OCI-LY1 (cell line): Measurements from ENCODE around the gene EIF1AX.

Source experiments
- H2AFZ ChIP-seq: fragments of 200-600 bp; sonication (generic), shearing (Covaris generic); 2 replicates; pipeline ENCODE4 v1.6.0; 2014; ENCODE audit warnings: antibody characterized with exemption, mild to moderate bottlenecking, low read length
- H3F3A ChIP-seq: fragments of 200-600 bp; sonication (generic), shearing (Covaris generic); 2 replicates; pipeline ENCODE4 v1.6.0; 2014; ENCODE audit warnings: mild to moderate bottlenecking, antibody characterized with exemption, low read length, moderate library complexity; ENCODE audit not compliant: insufficient read depth
- H3K27ac ChIP-seq: fragments of 200-600 bp; sonication (generic); 2 replicates; pipeline ENCODE4 v1.5.1; 2014; ENCODE audit warnings: low read length, mixed run types, mild to moderate bottlenecking, low read depth; ENCODE audit not compliant: poor library complexity, severe bottlenecking
- H3K27me3 ChIP-seq: fragments of 200-600 bp; sonication (generic); 2 replicates; pipeline ENCODE4 v1.6.0; 2014; ENCODE audit warnings: antibody characterized with exemption, mild to moderate bottlenecking, low read length, moderate library complexity; ENCODE audit not compliant: insufficient read depth
- H3K36me3 ChIP-seq: fragments of 200-600 bp; sonication (generic); 2 replicates; pipeline ENCODE4 v1.6.1; 2014; ENCODE audit warnings: mild to moderate bottlenecking, antibody characterized with exemption, low read length, moderate library complexity, mixed read lengths; ENCODE audit not compliant: insufficient read depth
- H3K4me1 ChIP-seq: fragments of 200-600 bp; sonication (generic); 2 replicates; pipeline ENCODE4 v1.5.1; 2014; ENCODE audit warnings: mild to moderate bottlenecking, low read length, moderate library complexity; ENCODE audit not compliant: insufficient read depth, severe bottlenecking
- H3K4me2 ChIP-seq: fragments of 200-600 bp; sonication (generic), shearing (Covaris generic); 2 replicates; pipeline ENCODE4 v1.6.1; 2014; ENCODE audit warnings: low read length
- H3K4me3 ChIP-seq: fragments of 200-600 bp; sonication (generic); 2 replicates; pipeline ENCODE4 v1.5.1; 2014; ENCODE audit warnings: low read length, low read depth, mild to moderate bottlenecking, mixed read lengths; ENCODE audit not compliant: poor library complexity, severe bottlenecking
- H3K79me2 ChIP-seq: fragments of 200-600 bp; shearing (Covaris generic); 2 replicates; pipeline ENCODE4 v1.6.1; 2016; ENCODE audit warnings: mixed run types, low read length, mixed read lengths; ENCODE audit not compliant: insufficient read depth
- H3K9ac ChIP-seq: fragments of 200-600 bp; sonication (generic), shearing (Covaris generic); 2 replicates; pipeline ENCODE4 v1.6.1; 2014; ENCODE audit warnings: mild to moderate bottlenecking, low read length, mixed read lengths
- H3K9me2 ChIP-seq: fragments of 200-600 bp; sonication (generic), shearing (Covaris generic); 2 replicates; pipeline ENCODE4 v1.6.1; 2014; ENCODE audit warnings: low read depth, mild to moderate bottlenecking, low read length, mixed read lengths
- H3K9me3 ChIP-seq: fragments of 200-600 bp; shearing (Covaris generic); 2 replicates; pipeline ENCODE4 v1.6.1; 2014; ENCODE audit warnings: low read length, mixed read lengths
- H4K20me1 ChIP-seq: fragments of 200-600 bp; sonication (generic), shearing (Covaris generic); 2 replicates; pipeline ENCODE4 v1.6.0; 2016; ENCODE audit warnings: mild to moderate bottlenecking, low read length; ENCODE audit not compliant: insufficient read depth
- CTCF ChIP-seq: fragments of 200-600 bp; sonication (generic), shearing (Covaris generic); IDR thresholded peaks from 2 replicates; pipeline ENCODE4 v1.5.1; 2017; ENCODE audit warnings: mild to moderate bottlenecking, antibody characterized with exemption, low read length, moderate library complexity, mixed read lengths
- EZH2 ChIP-seq: fragments of 200-600 bp; sonication (generic), shearing (Covaris generic); IDR thresholded peaks from 2 replicates; pipeline ENCODE4 v1.8.0; 2017; ENCODE audit warnings: borderline replicate concordance, mixed run types, mild to moderate bottlenecking, antibody characterized with exemption, low read length, moderate library complexity, mixed read lengths

Gene EIF1AX

GRCh38 chrX:20149326-20149725 lies 7.7 kb upstream of the EIF1AX start:
- H3K27me3 ChIP-seq: no peaks in the 10 kb centered on the region
- no peaks in the 10 kb centered on the region for H3K9me2 ChIP-seq
- no peaks in the 10 kb centered on the region for H3K9me3 ChIP-seq
- TF ChIP-seq EZH2: no peak
- TF ChIP-seq CTCF: no peak
- H3K27ac ChIP-seq: no peak overlapping the region
- H2AFZ ChIP-seq: no peak overlapping the region
- no peaks in the 10 kb centered on the region for H3F3A ChIP-seq
- no peaks in the 10 kb centered on the region for H4K20me1 ChIP-seq
- peaks cover 8% of the 10 kb centered on the region for H3K36me3 ChIP-seq
- no peak overlapping the region for H3K9ac ChIP-seq
- no peak overlapping the region for H3K4me3 ChIP-seq
- no peaks in the 10 kb centered on the region for H3K79me2 ChIP-seq
- no peak overlapping the region for H3K4me2 ChIP-seq
- no peaks in the 10 kb centered on the region for H3K4me1 ChIP-seq

GRCh38 chrX:20147561-20147960 lies 5.9 kb upstream of the EIF1AX start:
- Histone ChIP-seq H3K9me2 (no peaks in the 10 kb centered on the region), H3K79me2 (no peaks in the 10 kb centered on the region), H3K9ac (no peak overlapping the region), H3F3A (no peaks in the 10 kb centered on the region), H4K20me1 (no peaks in the 10 kb centered on the region), H3K27me3 (no peaks in the 10 kb centered on the region), H3K4me3 (no peak overlapping the region), H3K4me2 (no peak overlapping the region), H3K36me3 (peaks cover 4% of the 10 kb centered on the region; the same call in 1 of the 2 replicates), H2AFZ (no peak overlapping the region), H3K9me3 (no peaks in the 10 kb centered on the region), H3K27ac (no peak overlapping the region), H3K4me1 (peaks cover 10% of the 10 kb centered on the region)
- TF ChIP-seq EZH2 (no peak), CTCF (no peak)

GRCh38 chrX:20144491-20144890 lies 2.9 kb upstream of the EIF1AX start:
- Histone ChIP-seq H3K4me1 (peaks cover 26% of the 10 kb centered on the region), H3K4me2 (no peak overlapping the region), H3K27ac (no peak overlapping the region), H3F3A (no peaks in the 10 kb centered on the region), H3K36me3 (peaks cover 12% of the 10 kb centered on the region), H4K20me1 (no peaks in the 10 kb centered on the region), H2AFZ (no peak overlapping the region), H3K9me3 (no peaks in the 10 kb centered on the region), H3K9ac (no peak overlapping the region), H3K9me2 (no peaks in the 10 kb centered on the region), H3K27me3 (no peaks in the 10 kb centered on the region), H3K79me2 (peaks cover 19% of the 10 kb centered on the region), H3K4me3 (no peak overlapping the region)
- TF ChIP-seq EZH2: no peak
- TF ChIP-seq CTCF: no peak
